Gastroesophageal sphincter (tissue), 3 donors: ENCODE measurements around the gene ATF5.

Experiments used
- EP300 ChIP-seq: sonication (generic); formaldehyde crosslinking; IDR thresholded peaks from one replicate; pipeline ENCODE4 v1.6.1; 2017; ENCODE audit warnings: antibody characterized with exemption, mild to moderate bottlenecking
- POLR2AphosphoS5 ChIP-seq: sonication (generic); formaldehyde crosslinking; IDR thresholded peaks from one replicate; pipeline ENCODE4 v1.6.1; 2017; ENCODE audit warnings: antibody characterized with exemption
- TF ChIP-seq, protein P1 (sequence below), 4 experiments: fragments of 200-600 bp in 2 of 4; fragments of 450-650 bp in 2 of 4; sonication (generic) in 1 of 4; IDR thresholded peaks; one replicate each; pipeline ENCODE4 v1.5.1; 2017 to 2019; ENCODE audit warnings: antibody characterized with exemption in 4 of 4, mild to moderate bottlenecking in 2 of 4, moderate library complexity in 2 of 4

DNA sequence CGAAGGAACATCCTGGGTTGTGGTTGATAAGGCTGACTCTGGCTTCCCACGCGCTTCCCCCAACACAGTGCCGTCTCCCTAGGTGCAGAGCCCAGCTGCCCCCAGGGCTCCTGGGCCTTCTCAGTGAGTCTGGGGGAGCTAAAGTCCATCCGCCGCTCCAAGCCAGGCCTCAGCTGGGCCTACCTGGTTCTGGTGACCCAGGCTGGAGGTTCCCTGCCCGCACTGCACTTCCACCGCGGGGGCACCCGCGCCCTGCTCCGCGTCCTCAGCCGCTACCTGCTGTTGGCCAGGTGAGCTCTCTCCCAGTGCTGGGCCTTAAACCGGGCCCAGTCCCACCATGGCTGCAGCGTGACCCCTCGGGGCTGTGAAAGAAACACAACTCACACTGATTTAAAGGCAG lies 47.8 kb upstream of the ATF5 start:
- TF ChIP-seq, protein P1, sequence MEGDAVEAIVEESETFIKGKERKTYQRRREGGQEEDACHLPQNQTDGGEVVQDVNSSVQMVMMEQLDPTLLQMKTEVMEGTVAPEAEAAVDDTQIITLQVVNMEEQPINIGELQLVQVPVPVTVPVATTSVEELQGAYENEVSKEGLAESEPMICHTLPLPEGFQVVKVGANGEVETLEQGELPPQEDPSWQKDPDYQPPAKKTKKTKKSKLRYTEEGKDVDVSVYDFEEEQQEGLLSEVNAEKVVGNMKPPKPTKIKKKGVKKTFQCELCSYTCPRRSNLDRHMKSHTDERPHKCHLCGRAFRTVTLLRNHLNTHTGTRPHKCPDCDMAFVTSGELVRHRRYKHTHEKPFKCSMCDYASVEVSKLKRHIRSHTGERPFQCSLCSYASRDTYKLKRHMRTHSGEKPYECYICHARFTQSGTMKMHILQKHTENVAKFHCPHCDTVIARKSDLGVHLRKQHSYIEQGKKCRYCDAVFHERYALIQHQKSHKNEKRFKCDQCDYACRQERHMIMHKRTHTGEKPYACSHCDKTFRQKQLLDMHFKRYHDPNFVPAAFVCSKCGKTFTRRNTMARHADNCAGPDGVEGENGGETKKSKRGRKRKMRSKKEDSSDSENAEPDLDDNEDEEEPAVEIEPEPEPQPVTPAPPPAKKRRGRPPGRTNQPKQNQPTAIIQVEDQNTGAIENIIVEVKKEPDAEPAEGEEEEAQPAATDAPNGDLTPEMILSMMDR (IDR thresholded peaks at IDR 0.05), result no peak
- TF ChIP-seq EP300, result no peak
- TF ChIP-seq POLR2AphosphoS5, result no peak
